Transverse colon (tissue), 4 donors: ENCODE results near the gene MBTPS1.

Experiments
- CTCF ChIP-seq, 5 experiments: fragments of 200-600 bp in 3 of 5; fragments of 450-650 bp in 2 of 5; sonication (generic) in 3 of 5; IDR thresholded peaks; 1 replicate in 2 of 5; 2 replicates in 3 of 5; pipeline ENCODE4 v1.5.1; 2016 to 2017; ENCODE audit warnings: antibody characterized with exemption in 5 of 5, inconsistent platforms in 3 of 5, mild to moderate bottlenecking in 2 of 5, moderate library complexity in 1 of 5
- POLR2A ChIP-seq: fragments of 450-650 bp; IDR thresholded peaks from one replicate; pipeline ENCODE4 v1.6.1; 2016; ENCODE audit warnings: antibody characterized with exemption, mild to moderate bottlenecking, moderate library complexity
- POLR2AphosphoS5 ChIP-seq, 3 donors: sonication (generic); formaldehyde crosslinking; IDR thresholded peaks; one replicate each; pipeline ENCODE4 v1.6.1; 2016; ENCODE audit warnings: antibody characterized with exemption in 3 of 3

GRCh38 chr16:84110527-84110926 is 6.2 kb downstream of the MBTPS1 start:
- TF ChIP-seq CTCF (IDR thresholded peaks at IDR 0.05) (no peak), POLR2AphosphoS5 (IDR thresholded peaks at IDR 0.05) (no peak), POLR2A (no peak)
